Large intestine (tissue), 3 donors: ENCODE measurements around the gene PKN2. TPM values are rescaled to one million over a fixed set of nuclear protein-coding genes. Genes with fewer than 3 reads are reported as not detected.
A peak's percentile ranks its signal among the peaks of the same experiment; 100 is the strongest.

Experiments
- DNase-seq, 2 donors: peaks; one replicate each; pipeline versions ENCODE4 v3.0.0 to v3.0.0-alpha.2; 2013
- H3K27ac ChIP-seq: one replicate; pipeline ENCODE4 v1.5.1; 2013; ENCODE audit warnings: low read length
- H3K27me3 ChIP-seq: 2 replicates; pipeline ENCODE4 v1.6.1; 2013; ENCODE audit warnings: low read length; ENCODE audit not compliant: control insufficient read depth, insufficient read depth
- H3K36me3 ChIP-seq: 2 replicates; pipeline ENCODE4 v1.6.1; 2013; ENCODE audit warnings: low read length; ENCODE audit not compliant: control insufficient read depth, insufficient read depth
- H3K4me1 ChIP-seq: one replicate; pipeline ENCODE4 v1.6.1; 2013; ENCODE audit warnings: low read length; ENCODE audit not compliant: control insufficient read depth, insufficient read depth
- H3K4me3 ChIP-seq: one replicate; pipeline ENCODE4 v1.5.1; 2013; ENCODE audit warnings: low read length
- H3K9me3 ChIP-seq: one replicate; pipeline ENCODE4 v1.6.1; 2013; ENCODE audit warnings: mild to moderate bottlenecking, low read depth, low read length, moderate library complexity; ENCODE audit not compliant: control insufficient read depth
- WGBS: methylation state at CpG from one replicate; pipeline ENCODE4 v1.1.5; 2013; ENCODE audit warnings: low lambda C conversion rate; ENCODE audit not compliant: insufficient coverage; 5-methylcytosine and 5-hydroxymethylcytosine counted together
- polyA plus RNA-seq: library from polyadenylated mRNA; unstranded; fragments of 120-200 nt; gene quantifications from one replicate; pipeline ENCODE4 v1.2.1, GENCODE V29; 2013

The PKN2 gene
- polyA plus RNA-seq, 1 donor = 56.0 TPM

DNA sequence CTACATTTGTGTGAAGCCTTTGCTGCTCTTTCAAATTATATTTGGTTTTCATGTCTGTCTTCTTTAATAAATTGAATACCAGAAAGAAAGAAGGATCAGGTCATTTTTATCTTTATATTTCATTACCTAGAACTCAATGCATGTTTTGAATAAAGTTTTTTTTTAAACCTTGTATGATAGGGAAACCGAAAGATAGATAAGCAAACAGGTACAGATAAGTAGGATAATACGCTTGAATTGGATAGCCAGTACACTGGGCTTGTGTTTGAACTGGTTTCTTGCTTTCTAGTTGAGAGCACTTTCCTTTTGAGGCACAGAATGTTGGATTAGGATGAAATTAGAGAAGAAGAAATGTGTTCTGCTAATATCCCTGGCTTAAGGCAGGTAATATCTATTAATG, 46.9 kb downstream of the PKN2 start:
- WGBS = no CpG with 5 or more reads among the region's 2 CpGs
- Histone ChIP-seq H3K36me3 (peaks cover 7% of the 10 kb centered on the region), H3K27me3 (no peaks in the 10 kb centered on the region), H3K4me1 (no peaks in the 10 kb centered on the region), H3K27ac (peak overlapping the region; percentile 1), H3K4me3 (no peak overlapping the region), H3K9me3 (peaks cover 16% of the 10 kb centered on the region)
- no peak for DNase-seq

DNA sequence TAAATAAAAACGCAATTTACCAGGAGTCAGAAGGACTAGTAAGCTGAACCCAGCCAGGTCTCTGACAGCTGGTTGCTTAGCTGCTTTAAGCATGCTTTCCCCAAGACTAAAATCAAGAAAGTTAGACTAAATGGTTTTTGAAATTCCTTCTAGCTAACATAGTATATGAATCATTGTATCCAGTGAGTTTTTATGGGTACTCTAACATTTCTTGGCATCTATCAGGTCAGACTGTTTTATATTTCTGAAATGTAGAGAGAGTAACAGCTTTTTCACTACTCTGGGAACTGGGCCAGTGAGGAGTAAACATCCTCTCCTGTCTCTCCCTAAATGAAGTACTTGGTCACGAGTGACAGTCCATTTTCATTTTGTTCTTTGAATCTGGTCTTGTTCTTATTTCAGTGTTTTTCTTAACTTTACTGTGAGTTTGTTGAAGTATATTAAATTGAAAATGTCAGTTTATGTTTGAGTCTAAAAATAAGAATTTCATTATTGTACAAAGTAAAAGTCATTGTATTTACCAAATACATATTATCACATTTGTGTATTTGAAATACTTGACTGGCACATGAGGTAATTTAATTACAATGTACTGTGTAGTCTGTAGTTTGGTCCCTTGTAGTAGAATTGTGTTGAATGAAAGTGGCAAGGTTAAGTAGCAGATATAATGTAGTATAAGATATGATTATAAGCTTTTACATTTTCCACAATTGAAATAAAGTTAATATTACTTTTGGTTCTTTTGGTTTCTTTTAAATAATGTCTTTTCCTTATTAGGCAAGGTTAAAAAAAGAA, 47.6 kb downstream of the PKN2 start:
- WGBS = 43% methylated on average over 1 of the region's 2 CpGs
- H3K4me1 ChIP-seq = no peaks in the 10 kb centered on the region
- H3K27ac ChIP-seq = peak overlapping the region; percentile 1
- peaks cover 8% of the 10 kb centered on the region for H3K36me3 ChIP-seq
- no peak overlapping the region for H3K4me3 ChIP-seq
- H3K27me3 ChIP-seq = no peaks in the 10 kb centered on the region
- peak; percentile 6 to 35 for DNase-seq
- H3K9me3 ChIP-seq = peaks cover 21% of the 10 kb centered on the region

DNA sequence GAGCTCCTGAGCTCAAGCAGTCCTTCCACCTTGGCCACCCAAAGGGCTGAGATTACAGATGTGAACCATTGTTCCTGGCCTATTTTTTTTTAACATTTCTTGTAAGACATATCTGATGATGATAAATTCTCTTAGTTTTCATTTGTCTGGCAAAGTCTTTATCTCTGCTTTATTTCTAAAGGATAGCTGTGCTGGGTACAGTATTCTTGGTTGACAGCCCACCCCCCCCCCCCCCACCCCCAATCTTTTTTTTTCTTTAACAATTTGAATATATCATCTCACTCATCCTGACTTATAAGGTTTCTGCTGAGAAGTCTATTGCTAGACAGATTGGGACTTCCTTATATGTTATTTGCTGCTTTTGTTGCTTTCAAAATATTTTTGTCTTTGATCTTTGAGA, 51.3 kb downstream of the PKN2 start:
- no peak for DNase-seq
- Histone ChIP-seq H3K27ac (no peak overlapping the region), H3K36me3 (peaks cover 6% of the 10 kb centered on the region), H3K27me3 (no peaks in the 10 kb centered on the region), H3K4me3 (no peak overlapping the region), H3K4me1 (no peaks in the 10 kb centered on the region), H3K9me3 (peaks cover 28% of the 10 kb centered on the region)

DNA sequence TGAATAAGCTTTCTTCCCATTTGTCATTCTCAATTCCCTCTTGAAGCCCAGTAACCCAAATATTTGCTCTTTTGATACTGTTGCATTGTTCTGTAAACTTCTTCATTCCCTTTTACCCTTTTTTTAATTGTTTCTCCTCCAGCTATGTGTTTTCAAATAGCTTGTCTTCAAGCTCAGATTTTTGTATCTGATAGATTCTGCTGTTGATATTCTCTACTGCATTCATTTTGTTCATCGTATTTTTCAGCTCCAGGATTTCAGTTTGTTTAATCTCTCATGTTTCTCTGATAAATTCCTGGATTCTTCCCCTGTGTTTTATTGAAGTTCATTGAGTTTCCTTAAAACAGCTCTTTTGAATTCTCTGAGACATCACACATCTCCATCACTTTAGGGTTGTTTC, 51.8 kb downstream of the PKN2 start:
- Histone ChIP-seq H3K27me3 (no peaks in the 10 kb centered on the region), H3K36me3 (peaks cover 6% of the 10 kb centered on the region), H3K27ac (no peak overlapping the region), H3K4me1 (no peaks in the 10 kb centered on the region), H3K9me3 (peaks cover 28% of the 10 kb centered on the region), H3K4me3 (no peak overlapping the region)
- WGBS = 100% methylated on average over 1 of the region's 1 CpG
- no peak for DNase-seq

DNA sequence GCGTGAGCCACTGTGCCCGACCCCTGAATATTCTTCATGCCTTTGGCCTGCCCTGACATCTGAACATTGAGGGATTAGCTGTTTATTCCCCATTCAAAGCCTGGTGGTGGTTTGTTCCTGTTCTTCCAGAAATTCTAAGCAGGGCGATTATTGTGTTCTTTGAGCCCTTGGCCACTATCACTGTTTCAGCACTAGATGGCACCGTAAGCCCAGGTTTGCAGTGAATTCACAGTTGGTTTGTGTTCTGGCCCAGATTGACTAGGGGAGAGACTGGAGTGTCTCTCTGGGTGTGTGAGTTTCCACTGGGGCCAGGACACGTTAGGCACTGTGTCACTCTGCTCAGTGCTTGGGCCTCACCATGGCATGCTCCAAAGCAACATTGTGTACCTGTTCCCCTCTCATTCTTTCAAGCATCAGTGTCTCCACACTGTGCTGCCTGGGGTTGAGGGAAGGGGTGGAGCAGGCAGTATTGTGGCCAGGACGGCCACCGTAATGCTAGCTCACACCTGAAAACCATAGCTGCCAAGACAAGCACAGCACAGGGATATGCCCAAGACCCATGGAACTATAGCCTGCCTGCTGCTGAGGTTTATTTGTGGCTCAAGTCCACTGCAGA, 52.7 kb downstream of the PKN2 start:
- no peaks in the 10 kb centered on the region for H3K27me3 ChIP-seq
- no peak overlapping the region for H3K27ac ChIP-seq
- H3K9me3 ChIP-seq = peaks cover 28% of the 10 kb centered on the region
- DNase-seq = no peak
- no CpG with 5 or more reads among the region's 7 CpGs for WGBS
- no peak overlapping the region for H3K4me3 ChIP-seq
- H3K36me3 ChIP-seq = peaks cover 6% of the 10 kb centered on the region
- H3K4me1 ChIP-seq = no peaks in the 10 kb centered on the region

DNA sequence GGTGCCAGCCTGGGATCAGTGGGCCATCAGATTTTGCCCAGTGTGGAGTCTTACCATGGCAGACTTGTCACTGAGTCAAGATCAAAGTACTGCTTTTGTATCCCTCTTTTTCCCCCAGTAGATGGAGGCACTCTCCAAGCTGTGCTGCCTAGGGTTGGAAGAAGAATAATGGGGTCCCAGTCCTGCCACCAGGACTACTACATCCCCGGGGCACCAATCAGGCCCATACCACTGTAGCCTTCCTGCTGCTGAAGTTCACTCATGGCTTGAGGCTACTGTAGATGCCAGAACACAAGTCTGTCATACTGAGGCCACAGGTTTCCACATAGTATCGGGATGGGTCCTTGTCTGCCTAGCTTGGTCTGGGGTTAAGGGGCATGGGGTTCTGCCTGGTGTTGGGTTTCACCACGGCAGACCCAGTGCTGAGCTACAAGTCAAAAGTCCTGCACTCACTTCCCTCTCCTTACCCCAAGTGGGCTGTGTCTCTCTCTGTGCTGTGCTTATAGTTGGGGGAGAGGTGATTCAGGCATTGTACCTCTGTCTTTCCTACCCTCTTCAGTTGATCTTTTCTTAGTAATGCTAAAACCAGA, 53.4 kb downstream of the PKN2 start:
- peaks cover 6% of the 10 kb centered on the region for H3K36me3 ChIP-seq
- DNase-seq = no peak
- H3K4me3 ChIP-seq = no peak overlapping the region
- no peak overlapping the region for H3K27ac ChIP-seq
- peaks cover 28% of the 10 kb centered on the region for H3K9me3 ChIP-seq
- no peaks in the 10 kb centered on the region for H3K4me1 ChIP-seq
- no CpG with 5 or more reads among the region's 3 CpGs for WGBS
- no peaks in the 10 kb centered on the region for H3K27me3 ChIP-seq

DNA sequence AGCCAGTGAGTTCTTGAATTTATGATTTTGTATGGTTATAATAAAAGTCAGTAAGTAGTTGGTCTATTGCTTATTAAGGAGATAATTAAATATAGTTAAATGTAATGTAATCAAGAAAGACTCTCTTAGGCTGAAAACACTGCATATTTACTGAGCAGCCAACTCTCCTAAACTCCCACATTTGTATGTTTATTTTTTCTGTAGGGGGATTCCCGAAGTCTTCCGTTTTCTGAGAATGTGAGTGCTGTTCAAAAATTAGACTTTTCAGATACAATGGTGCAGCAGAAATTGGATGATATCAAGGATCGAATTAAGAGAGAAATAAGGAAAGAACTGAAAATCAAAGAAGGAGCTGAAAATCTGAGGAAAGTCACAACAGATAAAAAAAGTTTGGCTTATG, 56.7 kb downstream of the PKN2 start:
- no peaks in the 10 kb centered on the region for H3K4me1 ChIP-seq
- H3K4me3 ChIP-seq = no peak overlapping the region
- peaks cover 21% of the 10 kb centered on the region for H3K36me3 ChIP-seq
- DNase-seq = no peak
- no peaks in the 10 kb centered on the region for H3K27me3 ChIP-seq
- WGBS = 70% methylated on average over 2 of the region's 3 CpGs
- no peak overlapping the region for H3K27ac ChIP-seq
- H3K9me3 ChIP-seq = peaks cover 14% of the 10 kb centered on the region

DNA sequence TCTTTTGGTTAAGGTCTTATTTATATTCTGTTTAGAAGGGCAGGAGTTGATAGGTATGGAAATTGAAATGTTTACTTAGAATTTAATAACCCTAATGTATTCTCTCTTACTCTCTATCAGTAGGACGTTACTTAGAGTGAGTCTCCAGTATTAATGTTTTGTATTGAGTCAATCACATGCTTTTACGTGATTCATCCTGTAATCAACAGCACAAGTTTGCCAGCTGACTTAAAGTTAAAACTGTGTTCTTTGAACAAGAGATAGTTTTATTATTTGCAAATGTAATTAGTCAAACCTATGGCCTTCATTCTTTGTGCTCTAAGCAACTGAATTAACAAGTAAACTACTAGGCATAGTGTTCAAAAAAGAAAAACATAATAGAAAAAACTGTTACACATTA, 57.3 kb downstream of the PKN2 start:
- Histone ChIP-seq H3K27me3 (no peaks in the 10 kb centered on the region), H3K4me1 (no peaks in the 10 kb centered on the region), H3K4me3 (no peak overlapping the region), H3K27ac (no peak overlapping the region), H3K9me3 (peaks cover 9% of the 10 kb centered on the region), H3K36me3 (peaks cover 23% of the 10 kb centered on the region)
- DNase-seq = peak in 1 of 2 donors; percentile 28
- WGBS = no CpG with 5 or more reads among the region's 2 CpGs

DNA sequence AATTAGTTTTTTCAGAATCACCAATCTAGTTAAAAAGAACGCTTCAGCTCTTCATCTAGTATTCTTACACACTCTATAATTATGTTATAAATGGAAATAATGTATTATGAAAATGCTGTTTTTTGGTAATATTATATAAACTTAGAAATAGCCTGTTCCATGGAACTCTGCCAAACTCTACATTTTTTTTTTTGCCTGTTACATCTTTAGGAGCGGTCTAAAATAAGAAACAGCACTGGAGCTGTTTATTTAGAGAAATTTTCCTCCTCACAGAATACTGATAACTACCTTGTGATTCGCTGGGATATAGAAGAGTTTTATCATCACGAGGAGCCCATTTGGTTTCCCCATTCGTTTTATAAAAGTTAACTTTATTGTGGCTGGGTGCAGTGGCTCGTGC, 58.5 kb downstream of the PKN2 start:
- Histone ChIP-seq H3K27me3 (no peaks in the 10 kb centered on the region), H3K4me3 (no peak overlapping the region), H3K9me3 (peaks cover 2% of the 10 kb centered on the region), H3K36me3 (peaks cover 22% of the 10 kb centered on the region), H3K4me1 (no peaks in the 10 kb centered on the region), H3K27ac (no peak overlapping the region)
- no peak for DNase-seq
- WGBS = 72% methylated on average over 3 of the region's 6 CpGs

DNA sequence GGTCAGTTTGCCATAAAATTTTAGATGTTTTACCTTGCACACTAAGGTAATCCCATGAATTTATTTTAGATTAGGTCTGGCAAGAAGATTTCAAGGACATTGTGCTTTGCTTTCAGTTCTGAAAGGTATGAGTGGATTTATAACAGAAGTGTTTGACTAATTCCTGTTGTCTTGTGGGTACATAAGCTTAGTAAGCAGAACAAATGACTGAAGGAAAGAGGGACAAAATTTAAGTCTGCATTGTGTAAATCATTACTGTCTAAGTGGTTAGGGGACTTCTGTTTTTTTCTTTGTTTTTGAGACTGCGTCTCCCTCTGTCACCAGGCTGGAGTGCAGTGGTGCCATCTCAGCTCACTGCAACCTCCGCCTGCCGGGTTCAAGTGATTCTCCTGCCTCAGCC, 60.1 kb downstream of the PKN2 start:
- no peaks in the 10 kb centered on the region for H3K27me3 ChIP-seq
- peaks cover 24% of the 10 kb centered on the region for H3K36me3 ChIP-seq
- no peak for DNase-seq
- no peaks in the 10 kb centered on the region for H3K4me1 ChIP-seq
- no peak overlapping the region for H3K4me3 ChIP-seq
- H3K9me3 ChIP-seq = no peaks in the 10 kb centered on the region
- WGBS = no CpG with 5 or more reads among the region's 3 CpGs
- H3K27ac ChIP-seq = no peak overlapping the region
